GM18867 (cell line): ENCODE results near the gene MAPK11.

Experiments used
- ATAC-seq: cut with Tn5 transposase; IDR thresholded peaks from one replicate; pipeline ENCODE4 v1.9.1; 2021; ENCODE audit warnings: mild to moderate bottlenecking, moderate library complexity; ENCODE audit not compliant: unreplicated experiment

Gene MAPK11

GRCh38 chr22:50227579-50228215 is 42.5 kb downstream of the MAPK11 start:
- no peak for ATAC-seq

- no peak for ATAC-seq
Observed at GRCh38 chr22:50226875-50227165, 43.4 kb downstream of the MAPK11 start.

- no peak for ATAC-seq
Observed at GRCh38 chr22:50226063-50226874, 43.9 kb downstream of the MAPK11 start.

- ATAC-seq: no peak
Observed at GRCh38 chr22:50225200-50225969, 44.8 kb downstream of the MAPK11 start.

- ATAC-seq: no peak
Observed at GRCh38 chr22:50224071-50224470, 46.1 kb downstream of the MAPK11 start.

GRCh38 chr22:50222508-50222907 is 47.7 kb downstream of the MAPK11 start:
- ATAC-seq: no peak

- no peak for ATAC-seq
Observed at GRCh38 chr22:50221410-50222300, 48.5 kb downstream of the MAPK11 start.

GRCh38 chr22:50220603-50221409 is 49.4 kb downstream of the MAPK11 start:
- no peak for ATAC-seq

GRCh38 chr22:50219800-50220602 is 50.2 kb downstream of the MAPK11 start:
- ATAC-seq: no peak

GRCh38 chr22:50218996-50219727 is 51.0 kb downstream of the MAPK11 start:
- no peak for ATAC-seq

- no peak for ATAC-seq
Observed at GRCh38 chr22:50218153-50218995, 51.8 kb downstream of the MAPK11 start.

- ATAC-seq: no peak
Observed at GRCh38 chr22:50217543-50218152, 52.5 kb downstream of the MAPK11 start.

- ATAC-seq: no peak
Observed at GRCh38 chr22:50216684-50217520, 53.3 kb downstream of the MAPK11 start.

- no peak for ATAC-seq
Observed at GRCh38 chr22:50216055-50216683, 54.0 kb downstream of the MAPK11 start.

- no peak for ATAC-seq
Observed at GRCh38 chr22:50215297-50216054, 54.7 kb downstream of the MAPK11 start.
